NCI-H187 (cell line): ENCODE measurements around the gene POLE2.
"Not testable (repeated sequence)": the region's sequence is repeated elsewhere in the genome, so short reads cannot be mapped to it uniquely, and the experiment has no call there.

Experiments used
- DNase-seq, 2 experiments: peaks; one replicate each; lab custom pipeline; 2025; lab: John Stamatoyannopoulos, UW

POLE2 gene

DNA sequence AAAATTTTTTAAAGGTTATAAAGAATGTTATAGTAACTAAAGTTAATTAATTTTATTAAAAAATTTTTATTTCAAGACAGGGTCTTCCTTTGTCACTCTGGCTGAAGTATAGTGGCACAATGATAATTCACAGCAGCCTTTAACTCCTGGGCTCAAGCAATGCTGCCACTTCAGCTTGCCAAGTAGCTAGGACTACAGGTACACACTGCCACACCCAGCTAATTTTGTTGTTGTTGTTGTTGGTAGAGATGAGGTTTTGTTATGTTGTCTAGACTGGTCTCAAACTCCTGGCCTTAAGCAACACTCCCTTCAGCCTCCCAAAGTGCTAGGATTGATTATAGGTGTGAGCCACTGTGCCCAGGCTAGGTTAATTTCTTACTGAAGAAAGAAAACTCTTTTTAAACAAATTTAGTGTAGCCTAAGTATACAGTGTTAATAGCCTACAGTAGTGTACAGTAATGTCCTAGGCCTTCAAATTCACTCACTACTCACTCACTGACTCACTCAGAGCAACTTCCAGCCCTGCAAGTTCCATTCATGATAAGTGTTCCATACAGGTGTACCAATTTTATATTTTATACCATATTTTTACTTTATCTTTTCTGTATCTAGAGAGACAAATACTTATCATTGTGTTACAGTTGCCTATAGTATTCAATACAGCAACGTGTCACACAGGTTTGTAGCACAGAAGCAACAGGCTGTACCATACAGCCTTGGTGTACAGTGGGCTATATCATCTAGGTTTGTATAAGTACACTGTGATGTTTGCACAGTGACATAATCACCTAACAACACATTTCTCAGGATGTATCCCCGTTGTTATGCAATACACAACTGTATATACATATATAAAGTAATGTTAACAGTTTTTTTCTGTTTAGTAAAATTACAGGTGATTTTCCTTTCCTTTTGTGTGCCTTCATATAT lies 28.2 kb downstream of the POLE2 start:
- no peak for DNase-seq

DNA sequence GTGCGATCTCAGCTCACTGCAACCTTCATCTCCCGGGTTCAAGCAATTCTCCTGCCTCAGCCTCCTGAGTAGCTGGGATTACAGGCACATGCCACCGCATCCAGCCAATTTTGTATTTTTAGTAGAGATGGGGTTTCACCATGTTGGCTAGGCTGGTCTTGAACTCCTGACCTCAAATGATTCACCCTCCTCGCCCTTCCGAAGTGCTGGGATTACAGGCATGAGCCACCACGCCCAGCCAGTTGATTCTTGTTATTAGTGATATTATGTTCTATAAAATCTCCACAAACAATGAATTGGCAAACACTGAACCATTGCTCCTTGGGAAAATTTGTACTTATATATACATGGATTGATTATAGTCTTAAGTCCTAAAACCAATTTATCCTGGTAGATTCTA lies 30.5 kb downstream of the POLE2 start:
- not testable (repeated sequence) for DNase-seq

DNA sequence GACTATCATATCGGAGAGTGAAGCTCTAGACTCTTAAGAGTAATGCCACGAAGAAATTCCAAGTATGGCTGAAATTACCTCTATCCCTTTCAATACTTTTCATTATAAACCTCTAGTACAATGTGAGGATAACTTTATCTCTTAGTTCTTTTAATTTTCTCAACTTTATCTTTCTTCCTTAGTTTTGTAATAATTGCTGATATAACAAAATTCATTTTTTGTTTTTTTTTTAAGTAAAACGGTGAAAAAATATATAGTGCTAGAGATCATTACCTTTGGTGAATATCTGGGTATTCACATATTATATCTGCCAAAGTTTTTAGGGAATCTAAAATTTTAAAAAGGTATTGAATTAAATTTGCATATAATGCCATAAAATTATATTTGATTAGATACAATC lies 33.5 kb downstream of the POLE2 start:
- DNase-seq, result no peak

DNA sequence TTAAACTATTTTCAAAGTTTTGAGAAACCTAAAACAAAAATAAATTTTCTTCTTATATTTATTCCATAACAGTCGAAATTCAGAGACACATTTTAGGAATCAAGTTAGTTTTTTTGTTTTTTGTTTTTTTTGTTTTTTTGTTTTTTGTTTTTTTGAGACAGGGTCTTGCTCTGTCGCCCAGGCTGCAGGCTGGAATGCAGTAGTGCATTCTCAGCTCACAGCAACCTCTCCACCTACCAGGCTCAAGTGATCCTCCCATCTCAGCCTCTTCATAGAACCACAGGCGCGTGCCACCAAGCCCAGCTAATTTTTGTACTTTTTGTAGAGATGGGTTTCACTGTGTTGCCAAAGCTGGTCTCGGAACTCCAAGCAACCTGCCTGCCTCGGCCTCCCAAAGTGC lies 34.5 kb downstream of the POLE2 start:
- DNase-seq, result no peak

DNA sequence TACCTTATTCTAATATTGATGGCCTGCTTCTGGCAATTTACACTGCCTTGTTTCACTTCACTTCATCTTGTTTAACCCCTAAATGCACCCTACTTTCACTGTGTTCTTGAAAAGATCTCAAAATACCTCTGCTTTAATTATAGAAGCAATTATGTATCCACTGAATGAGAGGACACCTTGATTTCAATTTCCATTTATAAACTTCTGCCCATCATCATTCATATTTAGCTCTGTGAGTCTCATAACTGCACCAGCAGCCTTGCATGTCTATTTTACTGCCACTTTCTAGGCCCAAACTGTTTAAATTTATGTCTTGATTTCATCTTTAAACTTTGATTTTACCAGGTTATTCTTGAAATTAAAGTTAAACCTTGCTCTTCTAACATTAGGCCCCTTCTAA lies 45.9 kb downstream of the POLE2 start:
- no peak for DNase-seq

DNA sequence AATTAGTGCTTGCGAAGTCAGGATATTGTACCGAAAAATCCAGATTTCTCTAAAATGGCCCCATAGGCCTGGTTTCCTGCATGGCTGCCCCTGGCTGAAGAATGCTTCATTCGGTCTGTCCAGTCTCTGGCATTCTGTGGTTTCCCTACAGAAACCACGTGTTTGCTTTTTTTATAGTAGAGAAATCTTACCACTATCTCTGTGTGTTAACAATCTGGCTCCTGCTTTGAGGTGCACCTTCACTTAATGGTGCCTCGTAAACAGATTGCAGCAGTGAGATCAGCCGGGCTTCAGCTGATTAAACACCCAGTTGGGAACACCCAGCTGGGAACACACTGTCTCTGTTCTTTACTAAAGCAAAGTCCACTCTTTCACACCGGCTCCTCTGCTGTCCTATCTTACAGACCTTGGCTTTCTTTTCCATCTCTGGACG lies 46.3 kb downstream of the POLE2 start:
- no peak for DNase-seq

DNA sequence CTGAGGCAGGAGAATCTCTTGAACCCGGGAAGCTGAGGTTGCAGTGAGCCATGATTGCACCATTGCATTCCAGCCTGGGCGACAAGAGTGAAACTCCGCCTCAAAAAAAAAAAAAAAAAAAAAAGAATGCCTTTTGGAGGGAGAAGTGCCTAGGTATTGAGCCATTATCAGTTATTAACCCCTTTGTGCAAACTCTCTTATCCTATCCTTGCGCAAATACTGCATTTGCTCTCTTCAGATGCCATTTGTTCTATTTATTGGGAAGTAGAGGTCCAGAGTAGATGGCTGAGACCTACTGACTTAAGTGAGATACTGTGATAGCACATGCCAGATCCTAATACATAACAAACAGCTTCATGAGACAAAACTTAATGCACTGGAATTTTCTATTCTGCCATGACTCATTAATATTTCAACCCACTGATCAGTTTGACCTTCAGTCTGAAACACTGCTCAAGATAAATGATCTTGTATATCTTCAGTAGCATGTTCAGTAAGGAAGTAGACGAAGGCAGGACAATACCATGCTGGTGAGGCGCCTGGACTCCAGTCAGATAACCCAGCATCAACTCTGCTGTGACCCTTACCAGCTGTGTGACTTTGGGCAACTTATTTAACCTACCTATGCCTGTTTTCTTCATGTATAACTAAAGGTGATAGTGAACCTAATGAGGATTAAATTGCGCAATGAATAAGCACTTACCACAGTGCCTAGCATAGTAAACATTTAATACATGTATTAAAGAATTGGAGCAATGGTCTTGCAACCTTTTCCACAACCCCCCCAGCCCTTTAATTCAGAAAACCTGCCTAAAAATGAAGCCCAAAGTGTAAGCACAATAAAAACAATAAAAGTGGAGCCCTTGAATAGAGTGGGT lies 47.2 kb downstream of the POLE2 start:
- DNase-seq, result no peak

DNA sequence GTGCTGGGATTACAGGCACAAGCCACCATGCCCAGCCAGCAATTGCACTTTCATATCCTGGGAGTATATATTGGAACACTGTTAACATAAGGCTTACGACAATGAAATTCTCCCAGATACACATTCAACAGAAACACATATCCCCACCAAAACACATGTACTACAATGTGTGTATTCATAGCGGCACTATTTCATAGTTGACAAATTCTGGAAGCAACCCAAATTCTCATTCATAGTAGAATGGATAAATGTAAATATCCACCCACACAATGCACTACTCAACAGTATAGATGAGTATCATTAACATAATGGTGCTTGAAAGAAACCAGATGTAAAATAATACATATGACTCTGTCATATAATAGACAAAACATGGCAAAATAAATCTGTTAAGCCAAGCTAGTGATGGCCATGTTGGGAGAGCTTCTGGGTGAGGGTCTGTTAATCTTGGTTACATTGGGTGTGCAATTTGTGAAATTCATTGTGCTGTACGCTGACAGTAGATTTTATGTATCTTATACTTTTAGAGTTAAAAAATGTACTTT lies 50.4 kb downstream of the POLE2 start:
- DNase-seq, result no peak

DNA sequence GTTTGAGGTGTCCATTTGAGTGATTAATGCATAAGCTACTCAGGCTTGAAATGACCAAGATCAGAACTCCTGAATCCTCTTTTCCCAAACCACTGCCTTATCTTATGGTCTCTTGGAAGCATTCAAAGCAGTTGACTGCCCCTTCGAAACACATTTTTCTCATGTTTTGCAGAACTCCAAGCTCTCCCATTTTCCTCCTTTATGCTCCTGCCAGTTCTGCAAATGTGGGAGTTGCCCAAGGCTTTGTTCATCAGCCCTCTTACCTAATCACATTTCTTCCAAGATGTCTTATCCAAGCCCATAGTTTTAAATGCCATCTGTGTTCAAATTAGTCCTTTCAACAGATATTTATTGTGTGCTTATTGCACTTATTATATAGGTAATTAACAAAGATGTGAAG lies 51.1 kb downstream of the POLE2 start:
- DNase-seq, result no peak

DNA sequence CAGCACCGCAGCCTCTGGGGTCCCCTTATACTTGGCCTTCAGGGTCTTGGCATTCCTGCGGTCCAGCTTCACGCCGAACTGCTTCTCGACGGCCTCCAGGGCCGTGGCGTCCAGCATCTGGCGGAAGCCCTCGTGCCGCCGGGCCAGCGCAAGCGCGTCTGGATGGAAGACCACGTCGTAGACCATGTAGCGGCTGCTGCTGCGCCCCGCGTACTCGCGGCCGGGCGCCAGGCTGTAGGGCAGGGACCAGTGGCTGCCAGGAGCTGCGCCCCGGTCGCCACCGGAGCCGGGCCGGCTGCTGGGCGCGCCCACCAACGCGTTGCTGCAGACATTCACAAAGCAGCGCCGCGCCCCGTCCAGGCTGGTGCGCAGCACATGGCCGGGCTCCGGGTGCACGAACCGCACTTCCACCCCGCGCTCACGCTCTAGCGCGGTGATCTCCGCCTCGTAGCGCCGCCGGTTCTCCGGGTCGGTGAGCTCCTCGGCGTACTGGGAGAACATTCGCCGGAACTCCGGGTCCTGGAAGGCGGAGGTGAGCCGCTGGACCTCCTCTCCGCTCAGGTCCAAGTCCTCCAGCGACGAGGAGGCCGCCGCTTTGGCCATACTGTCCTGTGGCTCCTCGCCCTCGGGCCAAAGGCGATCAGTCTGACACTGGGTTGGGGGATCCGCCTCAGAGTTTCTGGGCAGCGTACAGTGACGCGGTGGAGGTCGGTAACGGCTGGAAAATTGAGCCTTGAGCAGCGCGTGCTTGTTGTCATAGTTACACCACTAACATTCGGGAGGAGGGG lies 53.3 kb downstream of the POLE2 start, which contains the start of gene DNAAF2:
DNAAF2 (minus strand) TSS at position 698 of the 788 bp plus-strand sequence; CDS start at position 603, 95 bp downstream.
- peak; percentile 32 to 74 for DNase-seq

DNA sequence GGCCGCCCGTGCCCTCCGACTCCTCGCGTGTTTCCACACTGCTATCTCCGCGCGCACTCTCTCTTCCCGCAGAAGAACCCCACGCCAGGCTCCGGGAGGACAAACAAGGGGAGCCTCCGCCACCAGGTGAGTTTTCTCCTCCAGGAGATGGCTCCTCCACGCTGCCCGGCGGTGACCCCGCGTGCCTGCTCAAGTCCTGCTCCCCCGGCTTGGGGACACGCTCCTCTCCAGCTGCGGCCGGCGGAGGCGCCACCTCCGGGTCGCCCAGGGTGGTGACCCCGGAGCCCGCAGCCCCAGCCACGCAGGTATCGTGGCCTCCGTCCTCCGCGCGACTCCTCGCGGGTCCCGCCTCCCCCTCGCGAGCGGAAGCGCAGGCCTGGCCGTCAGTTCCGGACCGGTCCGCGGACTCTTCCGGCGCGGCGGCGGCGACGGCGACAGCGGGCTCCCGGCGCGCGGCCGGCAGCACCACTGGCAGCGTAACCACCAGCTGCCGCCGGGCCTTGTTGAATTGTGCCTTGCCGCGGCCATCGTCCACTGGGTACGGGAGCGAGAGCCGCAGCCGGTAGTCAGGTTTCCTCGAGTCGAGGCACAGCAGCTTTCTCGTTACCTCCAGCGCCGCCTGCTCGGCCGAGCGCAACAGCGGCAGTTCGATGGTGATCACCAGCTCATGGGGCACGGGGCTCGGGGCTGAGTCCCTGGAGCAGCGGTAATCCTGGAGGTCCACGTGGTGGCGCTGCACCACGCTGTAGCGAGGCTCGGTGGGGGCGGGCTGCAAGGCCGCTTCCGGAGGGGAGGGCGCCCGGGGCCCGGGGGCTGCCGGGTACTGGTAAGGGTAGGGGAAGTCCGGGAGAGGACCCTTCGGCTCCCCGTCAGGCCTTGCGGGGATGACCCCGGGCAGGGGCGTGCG lies 54.1 kb downstream of the POLE2 start:
- DNase-seq, result peak; percentile 90 to 91

DNA sequence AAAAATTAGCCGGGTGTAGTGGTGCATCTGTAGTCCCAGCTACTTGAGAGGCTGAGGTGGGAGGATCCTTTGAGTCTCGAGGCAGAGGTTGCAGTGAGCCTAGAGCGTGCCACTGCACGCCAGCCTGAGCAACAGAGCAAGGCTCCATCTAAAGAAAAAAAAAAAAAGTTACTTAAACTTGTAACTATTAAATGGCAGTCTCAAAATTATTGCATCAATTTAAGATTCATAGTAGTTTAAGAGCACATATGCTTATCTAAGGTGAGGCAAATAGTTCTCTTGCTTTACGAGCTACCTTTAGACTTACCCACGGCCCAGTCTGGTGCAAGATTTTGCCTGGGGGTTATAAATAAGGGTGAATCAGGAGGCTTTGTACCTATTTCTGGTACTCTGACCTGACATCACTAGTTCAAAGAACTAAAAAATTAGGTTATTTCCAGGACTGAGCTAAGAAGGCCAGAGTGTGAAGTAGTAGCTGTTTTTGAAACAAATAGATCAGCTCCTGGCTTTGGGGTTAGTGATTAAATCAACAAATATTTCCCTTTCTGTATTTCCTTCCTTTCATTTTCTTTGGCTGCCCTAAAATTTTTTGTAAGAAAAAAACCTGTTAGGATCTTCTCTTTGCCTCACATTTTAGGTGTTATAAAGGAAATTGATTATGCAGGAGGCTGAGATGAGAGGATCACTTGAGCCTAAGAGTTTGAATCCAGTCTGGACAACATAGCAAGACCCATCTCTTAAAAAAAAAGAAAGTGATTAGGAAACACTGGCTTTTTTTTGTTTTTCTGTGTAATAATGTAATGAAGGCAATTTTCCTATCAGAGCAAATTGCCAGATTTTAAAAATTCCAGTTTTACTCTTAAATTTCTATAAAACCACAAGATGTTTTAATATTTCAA lies 63.8 kb downstream of the POLE2 start:
- DNase-seq, result no peak

DNA sequence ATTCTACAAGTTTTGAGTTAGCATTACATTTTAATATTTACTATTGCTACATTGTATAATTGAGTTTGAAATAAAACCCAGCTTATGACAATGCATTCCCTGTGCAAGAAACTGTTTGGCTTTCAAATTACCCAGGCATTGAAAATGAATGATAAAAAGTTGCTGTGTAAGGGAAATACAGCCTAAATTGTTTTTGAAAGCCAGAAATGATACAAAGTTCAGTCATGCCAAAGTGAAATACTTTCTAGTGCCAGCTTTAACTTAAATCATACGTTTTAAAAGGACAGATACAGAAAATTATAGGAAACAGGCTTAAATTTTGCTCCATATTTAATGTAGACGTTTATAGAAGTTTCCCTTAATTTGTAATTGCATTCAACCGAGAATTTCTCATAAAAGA lies 64.6 kb downstream of the POLE2 start:
- no peak for DNase-seq

DNA sequence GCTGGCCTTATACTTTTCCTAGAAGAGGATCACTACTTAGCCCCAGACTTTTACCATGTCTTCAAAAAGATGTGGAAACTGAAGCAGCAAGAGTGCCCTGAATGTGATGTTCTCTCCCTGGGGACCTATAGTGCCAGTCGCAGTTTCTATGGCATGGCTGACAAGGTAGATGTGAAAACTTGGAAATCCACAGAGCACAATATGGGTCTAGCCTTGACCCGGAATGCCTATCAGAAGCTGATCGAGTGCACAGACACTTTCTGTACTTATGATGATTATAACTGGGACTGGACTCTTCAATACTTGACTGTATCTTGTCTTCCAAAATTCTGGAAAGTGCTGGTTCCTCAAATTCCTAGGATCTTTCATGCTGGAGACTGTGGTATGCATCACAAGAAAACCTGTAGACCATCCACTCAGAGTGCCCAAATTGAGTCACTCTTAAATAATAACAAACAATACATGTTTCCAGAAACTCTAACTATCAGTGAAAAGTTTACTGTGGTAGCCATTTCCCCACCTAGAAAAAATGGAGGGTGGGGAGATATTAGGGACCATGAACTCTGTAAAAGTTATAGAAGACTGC lies 65.9 kb downstream of the POLE2 start:
- DNase-seq, result no peak

DNA sequence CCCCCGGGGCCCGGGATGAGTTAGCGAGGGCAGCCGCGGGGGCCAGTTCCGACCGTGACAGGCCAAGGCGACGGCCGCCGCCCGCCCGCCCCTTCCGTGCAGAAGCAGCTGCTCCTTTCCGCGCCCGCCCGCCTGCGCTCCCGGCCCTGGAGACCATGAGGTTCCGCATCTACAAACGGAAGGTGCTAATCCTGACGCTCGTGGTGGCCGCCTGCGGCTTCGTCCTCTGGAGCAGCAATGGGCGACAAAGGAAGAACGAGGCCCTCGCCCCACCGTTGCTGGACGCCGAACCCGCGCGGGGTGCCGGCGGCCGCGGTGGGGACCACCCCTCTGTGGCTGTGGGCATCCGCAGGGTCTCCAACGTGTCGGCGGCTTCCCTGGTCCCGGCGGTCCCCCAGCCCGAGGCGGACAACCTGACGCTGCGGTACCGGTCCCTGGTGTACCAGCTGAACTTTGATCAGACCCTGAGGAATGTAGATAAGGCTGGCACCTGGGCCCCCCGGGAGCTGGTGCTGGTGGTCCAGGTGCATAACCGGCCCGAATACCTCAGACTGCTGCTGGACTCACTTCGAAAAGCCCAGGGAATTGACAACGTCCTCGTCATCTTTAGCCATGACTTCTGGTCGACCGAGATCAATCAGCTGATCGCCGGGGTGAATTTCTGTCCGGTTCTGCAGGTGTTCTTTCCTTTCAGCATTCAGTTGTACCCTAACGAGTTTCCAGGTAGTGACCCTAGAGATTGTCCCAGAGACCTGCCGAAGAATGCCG lies 66.7 kb downstream of the POLE2 start:
- DNase-seq, result peak in 1 of 2 experiments; percentile 65

DNA sequence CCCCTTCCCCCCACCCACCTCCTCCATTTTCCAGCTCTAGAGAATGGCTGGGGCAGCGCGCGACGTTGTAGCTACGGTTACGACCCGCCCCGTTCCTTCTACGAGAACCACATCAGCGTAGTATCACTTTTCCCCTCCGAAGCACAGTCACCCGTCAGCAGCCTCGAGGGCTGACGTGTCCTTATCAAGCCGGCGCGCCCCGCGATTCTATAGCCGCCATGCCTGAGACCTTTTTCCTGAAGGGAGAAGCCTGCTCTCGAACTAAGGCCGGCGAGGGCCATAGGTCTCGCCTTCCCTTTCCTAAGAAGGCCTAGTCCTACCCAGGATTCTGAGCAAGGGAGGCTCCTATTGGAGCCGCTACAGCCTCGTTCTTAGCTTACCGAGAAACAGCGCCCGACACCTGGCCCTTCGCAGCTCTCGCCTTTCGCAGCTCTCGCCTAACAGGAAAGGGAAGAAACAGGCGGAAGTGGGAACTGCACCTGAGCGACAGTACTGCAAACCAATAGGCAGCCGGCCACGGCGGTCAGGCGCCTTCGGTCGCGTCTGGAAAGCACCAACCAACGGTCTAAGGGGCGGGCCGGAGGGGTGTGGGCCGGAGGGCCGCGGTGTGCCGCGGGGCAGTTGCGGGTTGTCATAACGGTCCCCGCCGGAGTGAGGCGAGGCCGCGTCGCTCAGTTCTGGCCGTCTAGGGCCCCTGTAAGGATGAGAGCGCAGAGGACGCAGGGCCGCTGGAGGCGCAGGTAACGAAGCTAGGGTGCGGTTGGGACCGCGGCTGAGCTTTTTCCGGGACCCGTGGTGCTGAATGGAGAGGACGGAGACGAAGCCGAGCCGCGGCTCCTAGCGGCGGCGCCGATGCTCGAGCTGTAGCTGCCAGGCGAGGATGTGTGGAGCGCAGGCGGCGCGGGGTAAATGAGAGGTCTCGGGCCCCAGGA lies 67.6 kb downstream of the POLE2 start, which contains the start of the genes MGAT2 and RPL36AL:
MGAT2 (plus strand) TSS at position 618 of the 932 bp plus-strand sequence. CDS start 470 bp downstream, outside the sequence.
RPL36AL (minus strand) TSS at position 445 of the 932 bp plus-strand sequence. CDS start 1,522 bp downstream, outside the sequence.
- DNase-seq, result peak; percentile 94 to 96

DNA sequence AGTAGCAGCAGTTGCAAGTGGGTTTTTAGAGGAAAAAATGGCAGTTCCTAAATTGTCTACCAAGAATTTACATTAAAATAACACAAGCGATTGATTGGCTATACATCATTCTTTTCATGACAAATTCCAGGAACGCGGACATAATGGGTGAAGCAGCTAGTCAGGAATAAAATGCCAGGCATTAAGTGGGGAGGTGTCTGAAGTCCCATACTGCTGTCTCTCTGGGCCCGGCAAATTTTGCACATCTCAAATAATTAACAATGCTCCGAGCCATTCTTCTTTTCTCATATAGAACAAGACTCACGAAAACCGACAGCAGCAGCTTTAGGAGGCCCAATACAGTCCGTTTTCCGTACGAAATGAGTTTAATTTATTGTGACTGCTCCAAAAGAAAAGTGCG lies 68.3 kb downstream of the POLE2 start:
- DNase-seq, result no peak
